GM21737 (cell line): ENCODE results near the gene ZBTB20.
"Not testable (repeated sequence)": the region's sequence is repeated elsewhere in the genome, so short reads cannot be mapped to it uniquely, and the experiment has no call there.

Experiments
- ATAC-seq: cut with Tn5 transposase; IDR thresholded peaks from one replicate; pipeline ENCODE4 v1.9.1; 2021; ENCODE audit warnings: mild to moderate bottlenecking, moderate library complexity; ENCODE audit not compliant: unreplicated experiment

ZBTB20 gene

DNA sequence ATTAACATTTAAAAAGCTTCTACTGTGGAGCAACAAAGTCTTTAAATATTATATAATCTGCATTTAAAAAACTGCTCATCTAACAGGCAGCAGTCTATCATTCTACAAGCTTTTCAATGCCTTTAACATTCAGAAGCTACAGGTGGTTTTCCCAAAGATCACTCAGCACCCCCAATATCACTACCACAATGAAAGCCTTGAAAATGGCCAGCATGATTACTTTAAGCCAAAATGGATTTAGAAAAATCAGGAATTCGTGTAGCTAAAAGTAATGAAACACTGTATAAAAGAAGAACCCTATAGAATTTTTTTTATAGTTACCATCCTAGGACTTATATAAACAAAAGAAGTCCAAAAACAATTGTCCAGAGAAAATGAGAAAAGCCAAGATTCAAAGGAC lies 452.8 kb downstream of the ZBTB20 start:
- no peak for ATAC-seq

GRCh38 chr3:114691871-114692270 lies 455.2 kb downstream of the ZBTB20 start:
- ATAC-seq = no peak

GRCh38 chr3:114690911-114691310 lies 456.2 kb downstream of the ZBTB20 start:
- ATAC-seq = no peak

- ATAC-seq = no peak
Observed at GRCh38 chr3:114687151-114687550, 459.9 kb downstream of the ZBTB20 start.

- ATAC-seq = no peak
Observed at GRCh38 chr3:114686621-114687020, 460.5 kb downstream of the ZBTB20 start.

DNA sequence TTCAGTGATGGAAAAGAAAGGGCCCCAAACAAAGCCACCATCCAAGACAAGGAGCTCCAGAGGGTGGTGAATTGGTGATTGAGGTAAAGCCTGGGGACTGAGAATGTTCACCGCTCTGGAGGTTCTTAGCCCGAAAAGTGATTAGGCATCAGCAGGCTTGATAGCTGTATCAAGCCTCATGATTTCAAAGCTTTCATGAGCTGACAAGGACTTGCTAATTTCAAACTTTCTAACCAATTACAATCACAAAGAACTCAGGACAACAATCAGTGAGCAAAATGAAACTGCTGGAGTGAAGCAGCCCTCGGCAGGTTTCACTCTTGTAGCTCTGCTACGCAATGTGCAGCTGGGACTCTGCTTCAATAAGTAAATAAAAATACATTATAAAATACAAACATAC lies 461.9 kb downstream of the ZBTB20 start:
- ATAC-seq = no peak

DNA sequence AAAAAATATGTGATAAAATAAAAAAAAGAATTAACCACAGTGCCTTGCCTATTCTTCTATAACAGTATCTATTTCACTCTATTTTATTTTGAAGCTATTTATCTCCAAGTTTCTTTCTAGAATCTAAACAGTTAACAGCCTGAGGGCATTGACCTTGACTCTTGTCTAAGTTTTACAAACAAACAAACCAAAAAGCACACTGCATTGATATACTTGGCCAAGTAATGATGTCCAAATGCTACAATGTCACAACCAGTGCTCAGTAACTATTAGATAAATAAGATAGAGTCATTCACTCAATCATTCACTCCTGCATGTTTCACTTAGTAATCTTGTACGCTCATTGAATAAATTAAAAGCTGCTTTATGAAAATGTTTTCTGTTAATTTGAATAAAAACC lies 466.8 kb downstream of the ZBTB20 start:
- ATAC-seq = no peak

- not testable (repeated sequence) for ATAC-seq
Observed at GRCh38 chr3:114679773-114680172, 467.3 kb downstream of the ZBTB20 start.

DNA sequence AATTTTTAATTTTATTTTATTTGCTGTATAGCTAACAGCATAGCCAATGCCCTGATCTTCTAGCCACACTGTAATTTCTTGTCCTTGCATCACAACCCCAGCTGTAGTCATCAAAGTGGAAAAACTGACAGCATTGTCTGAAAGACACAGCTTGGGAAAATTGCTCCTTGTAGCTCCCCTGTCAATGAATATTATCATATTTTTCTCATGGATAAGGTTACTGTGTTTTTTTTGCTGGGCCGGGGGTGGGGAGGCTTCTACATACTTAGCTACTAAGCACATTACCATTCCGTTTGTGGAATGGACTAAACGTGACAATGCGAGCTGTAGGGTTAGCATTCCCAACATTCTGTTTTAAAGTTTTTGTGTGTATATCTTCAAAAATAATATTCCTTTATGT lies 472.0 kb downstream of the ZBTB20 start:
- ATAC-seq = no peak

- ATAC-seq = no peak
Observed at GRCh38 chr3:114674036-114674435, 473.1 kb downstream of the ZBTB20 start.

DNA sequence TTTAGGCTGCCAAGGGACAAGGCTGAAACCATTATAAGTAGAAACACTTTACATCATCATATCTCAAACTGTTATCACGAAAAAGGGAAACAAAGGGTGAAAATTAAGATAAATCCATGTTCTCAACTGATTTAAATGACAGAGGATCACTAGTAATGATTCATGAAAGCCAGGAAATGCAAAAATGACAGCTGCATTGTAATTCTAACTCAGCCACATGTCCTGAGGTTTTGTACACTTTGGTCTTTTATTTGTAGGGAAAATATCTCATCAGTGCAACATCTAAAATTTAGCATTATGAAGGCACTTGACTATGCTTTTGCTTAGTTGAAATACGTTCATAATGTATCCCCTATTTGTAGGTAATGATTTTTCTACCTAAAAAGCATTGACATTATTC lies 473.6 kb downstream of the ZBTB20 start:
- no peak for ATAC-seq

GRCh38 chr3:114672692-114673447 lies 474.2 kb downstream of the ZBTB20 start:
- ATAC-seq = no peak

DNA sequence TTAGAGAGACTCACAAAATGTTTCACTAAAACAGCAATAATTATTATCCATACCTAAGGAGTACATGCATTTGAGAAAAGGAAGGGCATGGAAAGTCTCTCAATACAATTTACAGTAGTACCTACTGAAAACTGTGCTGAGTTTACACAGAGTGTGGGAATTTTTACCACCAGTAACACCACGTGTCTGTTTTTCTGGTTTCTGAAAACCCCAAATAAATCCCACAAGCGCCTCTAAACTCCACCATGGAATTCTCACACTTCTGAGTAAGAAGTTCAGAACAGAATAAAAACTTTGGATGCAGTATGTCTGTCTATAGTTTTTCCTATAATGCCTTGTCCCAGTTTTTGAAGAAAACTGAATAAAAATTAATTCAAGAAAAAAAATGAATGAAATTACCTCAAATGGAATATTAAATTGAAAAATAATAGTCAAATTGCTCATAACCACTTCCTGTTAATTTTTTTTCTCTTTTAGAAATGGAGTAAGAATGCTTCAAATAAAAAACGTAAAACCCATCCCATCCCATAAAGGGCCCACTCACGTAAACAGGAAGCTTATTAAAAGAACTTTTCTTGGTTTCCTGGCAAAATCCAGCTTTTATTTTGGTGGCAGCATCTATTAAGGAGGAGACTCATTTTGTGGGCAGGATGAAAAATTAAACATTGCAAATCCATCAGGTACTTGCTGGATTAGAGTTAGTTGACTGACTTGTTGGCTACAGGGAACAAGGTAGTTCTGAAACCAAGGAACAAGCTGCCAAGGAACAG lies 475.2 kb downstream of the ZBTB20 start:
- ATAC-seq = no peak

DNA sequence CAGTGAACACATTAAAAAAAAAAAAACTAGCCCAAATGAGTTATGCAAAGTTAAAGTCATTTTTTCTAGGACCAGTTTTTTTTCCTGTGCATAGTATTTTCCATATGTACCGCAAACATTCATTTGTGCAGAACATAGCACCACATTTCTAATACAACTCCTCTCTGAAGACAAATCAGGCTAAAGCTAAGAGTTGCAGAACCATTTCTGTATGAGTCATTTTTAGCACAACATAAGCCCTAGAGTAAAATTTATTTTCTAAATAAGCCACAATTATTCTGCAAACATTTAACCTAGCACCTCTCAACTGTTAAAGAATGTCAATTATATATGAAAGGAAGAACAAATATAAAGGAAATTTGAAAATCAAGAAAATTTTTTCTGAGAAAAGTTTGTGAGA lies 477.5 kb downstream of the ZBTB20 start:
- ATAC-seq = no peak

DNA sequence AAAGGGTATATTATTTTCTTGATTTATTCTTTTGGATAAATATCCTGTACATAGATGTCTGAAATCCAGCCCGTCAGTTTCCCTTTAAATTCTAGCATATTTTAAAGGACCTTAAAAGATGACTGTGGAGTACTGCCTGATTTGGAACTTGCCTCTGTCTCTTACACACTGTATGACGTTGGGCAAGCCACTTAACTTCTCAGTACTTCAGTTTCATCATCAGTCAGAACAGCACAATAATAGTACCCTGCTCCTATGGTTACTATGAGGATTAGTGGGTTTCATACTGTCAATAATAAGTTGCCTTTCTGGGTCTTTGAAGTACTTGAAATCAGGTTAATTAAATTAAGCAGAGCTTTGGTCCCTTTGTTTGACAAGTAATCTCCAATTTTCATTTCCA lies 479.0 kb downstream of the ZBTB20 start:
- no peak for ATAC-seq

- ATAC-seq = no peak
Observed at GRCh38 chr3:114666623-114667022, 480.5 kb downstream of the ZBTB20 start.

- ATAC-seq = no peak
Observed at GRCh38 chr3:114664006-114664405, 483.1 kb downstream of the ZBTB20 start.

DNA sequence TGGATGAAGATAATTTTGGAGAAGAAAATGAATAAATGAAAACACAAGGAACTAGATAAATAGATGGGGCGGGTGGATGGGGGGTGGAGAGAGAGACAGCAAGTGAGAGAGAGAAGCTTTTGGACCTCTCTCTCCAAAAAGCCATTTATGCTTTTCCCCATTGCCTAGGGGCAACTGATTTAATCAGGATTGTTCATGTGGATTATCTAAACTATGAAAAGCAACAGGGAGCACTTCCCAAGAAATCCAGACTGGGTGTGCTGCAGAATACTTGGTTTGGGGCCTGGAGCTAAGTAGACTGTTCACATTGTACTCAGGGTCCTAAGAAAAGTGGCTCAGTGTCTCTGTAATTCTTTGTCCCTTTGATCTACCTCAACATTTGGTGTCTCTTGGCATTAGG lies 486.3 kb downstream of the ZBTB20 start:
- no peak for ATAC-seq

GRCh38 chr3:114660124-114660523 lies 487.0 kb downstream of the ZBTB20 start:
- ATAC-seq = no peak

DNA sequence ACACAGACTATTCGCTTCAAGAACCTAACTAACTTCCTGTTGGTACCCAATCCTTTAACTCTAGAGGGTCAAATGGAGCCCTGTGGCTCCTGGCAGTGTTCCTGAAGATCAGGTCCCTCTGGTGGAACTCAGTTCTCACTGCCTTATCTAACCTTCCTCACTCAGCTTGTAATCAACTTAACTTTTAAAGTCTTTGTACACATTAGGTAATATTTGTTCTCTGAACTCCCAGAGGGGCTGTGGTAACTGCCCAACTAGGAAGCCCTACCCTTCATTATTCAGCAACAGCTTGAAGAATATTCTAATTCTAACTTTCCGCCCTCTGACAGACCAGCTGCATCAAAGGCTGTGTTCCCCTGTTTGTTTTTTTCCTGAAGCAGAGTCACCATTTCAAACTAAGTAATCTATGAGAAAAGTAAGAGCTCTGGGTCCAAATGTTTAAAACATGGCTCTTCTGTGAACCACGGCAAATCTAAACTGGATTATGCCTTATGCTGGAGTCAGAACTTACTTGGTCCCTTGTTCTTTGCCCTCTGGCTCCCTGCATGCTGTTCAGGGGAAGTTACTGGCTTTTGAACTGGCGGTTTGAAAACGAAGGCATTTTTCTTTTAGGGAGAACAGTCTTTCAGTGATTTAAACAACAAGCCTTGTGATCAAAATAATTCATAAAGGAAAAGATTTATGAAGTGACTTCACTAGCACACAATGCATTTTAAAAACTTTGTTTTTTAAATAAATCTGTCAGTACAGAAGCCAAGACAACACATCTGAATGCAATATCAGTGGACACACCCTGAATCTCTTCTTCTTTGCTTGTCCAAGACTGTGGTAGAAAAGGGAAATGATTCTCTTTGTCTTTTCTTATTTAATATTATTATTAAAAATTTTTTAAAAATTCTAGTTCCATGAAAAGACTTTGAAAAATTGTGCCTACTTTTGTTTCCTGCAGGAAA lies 487.7 kb downstream of the ZBTB20 start:
- no peak for ATAC-seq

- ATAC-seq = no peak
Observed at GRCh38 chr3:114651555-114651954, 495.5 kb downstream of the ZBTB20 start.
